ENCODE measurements around the gene ASTN2. TPM values are rescaled to one million over a fixed set of nuclear protein-coding genes. Genes with fewer than 3 reads are reported as not detected.

The ASTN2 gene
- total RNA-seq, 1 experiment from 2014 or later = 6.8 TPM

DNA sequence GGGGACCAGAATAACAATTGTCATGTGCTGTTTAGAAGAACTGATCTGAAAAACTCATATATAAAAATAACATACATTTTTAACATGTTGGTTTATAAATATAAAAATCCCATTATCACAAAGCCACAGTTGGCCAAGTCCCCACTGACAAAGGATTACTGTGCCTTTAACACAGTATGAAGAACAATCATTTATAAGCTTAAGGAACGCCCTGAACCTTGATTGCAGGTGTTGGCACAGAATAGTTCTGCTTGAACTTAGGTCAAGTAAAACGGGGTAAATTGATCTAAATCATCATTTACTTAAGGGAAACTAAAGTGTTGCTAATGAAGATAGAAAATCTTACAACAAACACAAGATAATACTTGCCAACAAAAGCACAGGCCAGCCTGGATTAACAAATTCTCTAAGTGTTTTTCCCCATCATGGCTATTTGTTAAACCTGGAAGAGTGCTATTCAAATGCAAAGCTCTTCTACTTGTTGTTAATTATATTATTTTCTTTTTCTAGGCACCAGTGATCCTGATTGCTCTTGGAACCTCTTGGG is 46.1 kb downstream of the ASTN2 start:
- DNase-seq (ENCODE audit: low spot score) = no peak

GRCh38 chr9:117365438-117365837 is 49.4 kb downstream of the ASTN2 start:
- no peak for DNase-seq (ENCODE audit: low spot score)

- no peak for DNase-seq (ENCODE audit: low spot score)
Measured at GRCh38 chr9:117363006-117363405, 51.9 kb downstream of the ASTN2 start.

- DNase-seq (ENCODE audit: low spot score) = no peak
Measured at GRCh38 chr9:117359910-117360309, 54.9 kb downstream of the ASTN2 start.

DNA sequence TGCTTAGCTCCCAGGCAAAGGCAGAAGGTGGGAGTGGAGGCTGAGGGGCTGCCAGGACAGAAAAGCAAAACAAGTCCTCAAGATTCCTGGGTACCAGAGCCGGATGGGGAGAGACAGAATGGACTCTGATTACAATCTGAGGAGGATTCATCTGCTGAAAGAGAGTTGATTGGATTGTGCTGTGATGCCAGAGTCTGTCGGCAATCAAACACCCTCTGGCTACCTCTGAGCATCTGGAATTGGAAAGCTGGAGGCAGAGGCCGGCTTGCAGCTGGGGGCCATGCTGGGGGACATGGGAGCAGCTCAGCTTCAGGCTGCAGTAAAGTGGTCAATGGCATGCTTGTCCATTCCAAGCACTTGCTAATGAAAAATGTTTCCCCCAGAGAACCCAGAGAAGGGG is 59.3 kb downstream of the ASTN2 start:
- no peak for DNase-seq (ENCODE audit: low spot score)

DNA sequence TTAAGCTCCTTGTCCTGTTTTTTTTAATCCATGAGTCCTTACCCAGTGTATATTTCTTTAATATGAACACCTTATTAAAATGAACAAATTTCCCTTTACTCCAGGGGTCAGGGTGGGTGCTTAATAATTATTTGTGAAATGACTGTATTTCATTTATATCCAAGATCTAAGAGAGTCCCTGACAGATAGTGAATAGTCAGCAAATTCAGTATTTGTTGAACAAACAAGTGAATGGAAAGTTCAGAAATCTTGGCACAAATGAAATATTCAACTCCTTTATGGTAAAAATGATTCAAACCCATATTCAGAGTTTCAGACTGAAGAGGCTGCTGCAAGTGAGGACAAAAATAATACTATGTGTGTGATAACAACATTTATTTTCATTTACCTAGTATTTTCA is 59.9 kb downstream of the ASTN2 start:
- no peak for DNase-seq (ENCODE audit: low spot score)

DNA sequence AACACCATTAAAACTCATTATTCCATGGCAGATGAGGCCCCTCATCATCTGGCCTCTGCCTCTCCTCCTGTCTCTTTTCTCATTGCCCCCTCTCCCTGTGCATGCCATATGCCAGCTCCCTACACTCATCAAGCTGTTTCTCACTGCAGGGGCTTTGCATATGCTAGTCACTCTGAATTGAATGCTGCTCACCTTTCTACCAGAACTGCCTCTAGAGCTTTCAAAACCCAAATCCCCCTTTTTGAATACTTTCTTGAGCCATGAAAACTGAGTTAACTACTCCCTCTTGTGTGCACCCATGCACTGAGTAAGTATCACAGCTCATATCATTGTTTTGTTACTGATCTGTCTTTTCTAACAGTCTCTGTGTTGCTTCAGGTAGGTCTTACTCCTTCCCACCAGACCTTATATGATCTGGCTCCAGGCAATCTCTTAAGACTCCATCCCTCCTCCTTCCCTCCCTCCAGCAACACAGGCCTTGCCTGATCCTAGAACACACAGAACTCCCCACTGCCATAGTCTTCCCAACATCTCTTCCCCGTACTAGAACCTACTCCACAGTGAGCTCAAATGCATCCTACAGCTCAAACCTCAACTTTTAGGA is 60.5 kb downstream of the ASTN2 start:
- DNase-seq (ENCODE audit: low spot score) = no peak

- peak; percentile 4 for DNase-seq (ENCODE audit: low spot score)
Measured at GRCh38 chr9:117344892-117345660, 69.8 kb downstream of the ASTN2 start.

GRCh38 chr9:117343427-117343826 is 71.4 kb downstream of the ASTN2 start:
- no peak for DNase-seq (ENCODE audit: low spot score)

DNA sequence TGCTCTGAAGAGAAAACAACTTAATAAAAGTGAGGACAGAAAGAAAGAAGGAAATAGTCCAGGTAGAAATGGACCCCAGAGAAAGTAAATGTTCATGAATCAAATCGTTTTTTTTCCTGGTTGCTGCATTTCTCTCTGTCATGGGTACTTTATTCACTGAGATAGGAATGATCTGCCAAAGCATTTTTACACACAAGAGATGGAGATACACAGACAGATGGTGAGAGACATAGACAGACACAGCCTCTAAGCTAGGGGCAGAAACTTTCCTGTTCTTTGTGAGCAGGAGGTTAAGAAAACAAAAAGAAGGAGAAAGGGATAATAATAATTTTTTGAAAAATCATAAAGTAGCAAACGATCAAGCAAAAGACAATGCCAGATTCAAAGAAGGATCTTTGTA is 73.7 kb downstream of the ASTN2 start:
- no peak for DNase-seq (ENCODE audit: low spot score)

GRCh38 chr9:117340422-117340821 is 74.4 kb downstream of the ASTN2 start:
- DNase-seq (ENCODE audit: low spot score) = no peak

DNA sequence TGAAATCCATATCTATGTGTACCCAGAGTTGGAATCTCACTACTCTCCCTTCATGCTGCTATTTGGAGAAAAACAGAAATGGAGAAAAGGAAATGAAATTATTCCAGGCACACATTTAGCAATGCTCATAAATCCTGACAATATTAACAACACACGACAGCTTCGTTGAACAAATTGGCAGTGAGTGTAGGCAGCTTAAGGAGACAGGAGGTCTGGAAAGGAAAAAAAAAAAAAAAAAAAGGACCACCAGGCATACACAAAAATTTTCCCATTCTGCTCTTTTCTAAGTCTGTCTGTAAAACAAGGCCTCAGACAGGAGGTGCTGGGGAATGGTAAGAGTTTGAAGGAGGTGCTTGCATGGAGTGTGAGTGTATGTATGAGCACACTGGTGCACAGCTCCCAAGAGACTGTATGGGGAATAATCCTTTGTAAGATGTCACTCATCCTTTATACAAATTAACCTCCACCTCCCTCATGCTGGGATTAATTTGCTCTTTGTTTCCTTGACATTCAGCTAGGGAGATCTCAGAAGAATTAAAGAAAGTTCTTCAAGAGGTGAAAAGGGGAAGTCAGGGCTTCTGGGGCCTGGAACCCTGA is 78.9 kb downstream of the ASTN2 start:
- DNase-seq (ENCODE audit: low spot score) = no peak

- no peak for DNase-seq (ENCODE audit: low spot score)
Measured at GRCh38 chr9:117334101-117334500, 80.8 kb downstream of the ASTN2 start.

GRCh38 chr9:117325831-117326230 is 89.0 kb downstream of the ASTN2 start:
- DNase-seq (ENCODE audit: low spot score) = no peak

- DNase-seq (ENCODE audit: low spot score) = no peak
Measured at GRCh38 chr9:117325110-117325731, 89.6 kb downstream of the ASTN2 start.

DNA sequence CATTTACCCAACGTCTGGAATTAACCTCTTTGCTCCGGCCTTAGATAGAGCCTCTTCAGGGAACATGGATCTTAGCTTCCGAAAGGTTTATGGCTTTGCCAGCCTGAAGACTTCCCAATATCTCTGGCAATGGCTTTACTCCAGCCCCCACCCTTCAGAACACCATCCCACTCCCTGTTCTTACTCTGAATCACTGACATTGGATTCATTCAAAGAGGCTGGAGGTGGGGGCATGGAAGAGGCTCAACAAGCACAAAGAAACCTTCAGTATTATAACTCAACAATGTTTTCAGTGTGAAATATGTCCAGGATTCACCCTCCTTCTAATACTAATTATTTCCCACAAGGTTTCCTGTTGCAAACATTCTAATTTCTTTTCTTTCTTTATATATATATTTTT is 91.5 kb downstream of the ASTN2 start:
- no peak for DNase-seq (ENCODE audit: low spot score)

GRCh38 chr9:117317192-117317591 is 97.7 kb downstream of the ASTN2 start:
- no peak for DNase-seq (ENCODE audit: low spot score)

DNA sequence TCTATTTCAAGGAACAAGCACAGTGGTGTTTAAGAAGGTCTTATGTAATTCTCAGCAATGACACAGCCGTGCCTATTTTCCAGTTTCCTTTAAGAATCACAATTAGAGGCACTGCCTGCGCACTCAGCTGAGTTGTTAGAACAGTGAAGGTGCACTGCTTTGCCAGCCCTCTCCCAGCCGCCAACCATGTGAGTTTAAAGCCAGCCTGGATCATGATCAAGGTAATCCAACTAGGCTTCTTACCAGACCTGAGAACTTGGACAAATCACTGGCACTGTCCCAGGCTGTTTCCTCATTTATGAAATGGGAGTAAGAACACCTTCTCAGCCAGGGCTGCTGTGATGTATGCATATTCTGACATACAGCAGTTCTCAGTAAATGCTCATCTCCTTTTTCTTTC is 99.6 kb downstream of the ASTN2 start:
- DNase-seq (ENCODE audit: low spot score) = no peak

DNA sequence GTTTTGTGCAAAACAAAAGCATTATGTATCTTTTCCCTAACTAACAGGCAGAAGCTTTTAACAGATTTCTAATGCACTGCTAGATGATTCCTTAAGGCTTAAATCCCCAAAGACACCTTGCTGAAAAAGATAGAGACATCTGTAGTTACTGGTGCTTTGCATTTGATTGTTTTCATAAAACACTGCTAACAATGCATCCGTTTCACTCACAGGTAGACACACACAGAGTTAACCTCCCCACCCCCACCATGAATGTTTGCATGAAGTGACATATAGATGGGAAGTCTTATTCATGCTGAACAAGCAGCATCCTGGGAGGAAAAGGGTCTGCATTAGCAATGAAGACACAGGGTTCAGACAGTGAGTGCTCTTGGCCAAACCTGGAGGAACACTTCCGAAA is 100.9 kb downstream of the ASTN2 start:
- DNase-seq (ENCODE audit: low spot score) = no peak

GRCh38 chr9:117307701-117308100 is 107.2 kb downstream of the ASTN2 start:
- no peak for DNase-seq (ENCODE audit: low spot score)

- no peak for DNase-seq (ENCODE audit: low spot score)
Measured at GRCh38 chr9:117306032-117306431, 108.8 kb downstream of the ASTN2 start.

GRCh38 chr9:117305454-117305853 is 109.4 kb downstream of the ASTN2 start:
- no peak for DNase-seq (ENCODE audit: low spot score)

DNA sequence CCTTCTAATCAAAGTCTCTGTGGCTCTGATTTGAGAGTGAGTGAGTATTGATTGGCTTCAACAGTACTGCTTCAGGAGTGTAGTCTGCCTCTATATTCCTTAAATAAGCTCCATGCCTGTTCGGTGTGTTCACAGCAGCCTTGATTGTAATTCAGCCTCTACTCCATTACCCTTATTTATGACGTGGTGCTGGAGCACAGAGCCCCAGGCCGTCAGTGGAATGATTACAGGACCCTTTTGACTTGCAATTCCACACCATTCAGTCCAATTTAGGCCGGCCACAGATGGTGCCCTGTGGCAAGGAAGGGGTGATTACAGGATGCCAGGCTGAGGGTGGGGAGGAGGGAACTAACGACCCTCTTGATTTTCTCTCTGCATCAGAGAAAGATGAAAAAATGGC is 110.3 kb downstream of the ASTN2 start:
- no peak for DNase-seq (ENCODE audit: low spot score)

Measured in H4 (cell line).